Adrenal gland (tissue), 12 donors: ENCODE measurements around the gene SELPLG. TPM values are rescaled to one million over a fixed set of nuclear protein-coding genes. Genes with fewer than 3 reads are reported as not detected.

Experiments
- DNase-seq, 7 donors: peaks; one replicate each; pipeline ENCODE4 v3.0.0-alpha.2; 2019 to 2020
- H3K27ac ChIP-seq, 5 donors: fragments of 200-600 bp; sonication (generic) in 4 of 5; 1 replicate in 3 of 5; 2 replicates in 2 of 5; pipeline versions ENCODE4 v1.5.1 to v1.8.0; 2016 to 2020; ENCODE audit warnings: mild to moderate bottlenecking in 1 of 5
- H3K27me3 ChIP-seq: fragments of 200-600 bp; 2 replicates; pipeline ENCODE4 v1.8.0; 2021
- H3K36me3 ChIP-seq, 2 donors: fragments of 200-600 bp; replicated peaks in 1 of 2; 1 replicate in 1 of 2; 2 replicates in 1 of 2; pipeline versions ENCODE4 v1.5.1 to v1.8.0; 2018 to 2022
- H3K4me1 ChIP-seq, 2 donors: fragments of 200-600 bp; replicated peaks in 1 of 2; 1 replicate in 1 of 2; 2 replicates in 1 of 2; pipeline versions ENCODE4 v1.5.1 to v1.8.0; 2018 to 2021
- H3K4me3 ChIP-seq, 4 donors: fragments of 200-600 bp; sonication (generic) in 3 of 4; one replicate each; pipeline ENCODE4 v1.5.1; 2016 to 2018
- H3K9me3 ChIP-seq, 3 donors: fragments of 200-600 bp; sonication (generic) in 1 of 3; replicated peaks in 1 of 3; 1 replicate in 2 of 3; 2 replicates in 1 of 3; pipeline versions ENCODE4 v1.5.1 to v1.8.0; 2016 to 2021
- POLR2A ChIP-seq, 2 donors: fragments of 450-650 bp; IDR thresholded peaks; one replicate each; pipeline ENCODE4 v1.6.1; 2017; ENCODE audit warnings: antibody characterized with exemption in 2 of 2, mild to moderate bottlenecking in 2 of 2, moderate library complexity in 1 of 2
- WGBS, 4 donors: extraction: QIAGEN DNeasy Blood & Tissue Kit in 2 of 4; methylation state at CpG; one replicate each; pipeline versions ENCODE4 v1.1.5 to v1.1.7; 2013 to 2017; 5-methylcytosine and 5-hydroxymethylcytosine counted together
- intact Hi-C, 2 donors: fragments of 100-400 bp; cut with DNase I; formaldehyde crosslinking; loops; one replicate each; pipeline versions ENCODE4 v1.14.1 to v1.15.0; 2022 to 2023
- polyA plus RNA-seq, 3 donors: library from polyadenylated mRNA; stranded (reverse); fragments of 200-250 nt in 2 of 3; fragments of 350-450 nt in 1 of 3; fragmentation: Illumina TruSeq in 1 of 3; extraction: RNeasy Lipid Tissue Mini Kit (QIAGEN cat#74804) in 1 of 3; gene quantifications; one replicate each; pipeline ENCODE4 v1.2.3, GENCODE V29; 2013 to 2014
- total RNA-seq, 9 donors: library from RNA; depleted of rRNA in 4 of 9; stranded (reverse); fragments of >200 nt in 4 of 9; fragments of 120-200 nt in 1 of 9; fragmentation: NEBNext Ultra II Directional in 1 of 9; extraction: Animal tissue kit (Norgen Biotek cat#: 25700) in 1 of 9; gene quantifications; one replicate each; pipeline versions ENCODE4 v1.1.0 to v1.2.4, GENCODE V29; 2013 to 2023
- TF ChIP-seq, protein P1 (sequence below), 6 experiments: fragments of 450-650 bp in 4 of 6; fragments of 200-600 bp in 2 of 6; sonication (generic) in 1 of 6; IDR thresholded peaks; 1 replicate in 5 of 6; 2 replicates in 1 of 6; pipeline versions ENCODE4 v1.5.1 to v1.8.0; 2016 to 2021; ENCODE audit warnings: antibody characterized with exemption in 6 of 6, mild to moderate bottlenecking in 2 of 6, moderate library complexity in 1 of 6
- donor health status: healthy with polysubstance abuse.
- donor health status: Bipolar disorder and iron deficiency.
- donor health status: DM: yes; HTN: yes; CAD: no.
- donor health status: DM: no; HTN: no; CAD: no.
- donor health status: DM: no; HTN: no; CAD: no.
- donor health status: DM: yes; HTN: yes; CAD: no.

Gene SELPLG
- total and polyA plus RNA-seq, 12 donors = 1.5 to 46.1 (median 14.3) TPM

DNA sequence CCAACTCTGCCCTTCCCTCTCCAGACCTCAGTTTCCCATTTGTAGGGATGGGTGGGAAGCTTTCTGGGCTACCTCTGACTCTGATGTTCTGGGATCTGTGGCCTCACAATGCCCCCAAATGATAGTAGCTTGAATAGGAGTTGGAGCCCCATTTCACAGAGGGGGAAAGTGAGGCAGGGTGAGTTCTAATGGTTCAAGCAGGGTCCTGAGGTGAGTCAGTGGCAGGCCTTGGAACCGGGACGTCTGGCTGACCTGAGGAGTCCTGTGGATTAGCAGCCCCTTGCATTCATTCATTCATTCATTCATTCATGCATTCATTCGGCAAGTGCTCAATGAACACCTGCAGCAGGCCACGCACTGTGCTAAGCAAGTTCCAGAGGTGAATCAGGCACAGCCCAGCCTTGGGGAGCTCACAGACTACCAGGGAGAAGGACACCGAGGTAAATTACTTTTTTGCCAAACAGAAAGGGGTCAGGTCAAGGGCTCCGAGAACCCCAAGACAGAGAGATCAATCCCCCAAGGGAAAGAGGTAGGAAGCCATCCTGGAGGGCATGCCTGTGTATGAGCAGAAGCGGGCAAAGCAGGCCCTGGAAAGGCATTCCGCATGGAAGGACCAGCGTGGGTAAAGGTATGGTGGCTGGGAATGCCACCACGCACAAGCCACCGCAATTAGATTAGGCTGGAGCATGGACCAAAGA is 35.0 kb downstream of the SELPLG start:
- Histone ChIP-seq H3K4me1 (no peaks in the 10 kb centered on the region), H3K36me3 (no peaks in the 10 kb centered on the region), H3K9me3 (no peaks in the 10 kb centered on the region), H3K27me3 (no peaks in the 10 kb centered on the region), H3K4me3 (no peak overlapping the region), H3K27ac (peak overlapping the region in 1 of 5 donors; percentile 23)
- intact Hi-C loops = no loop called here
- TF ChIP-seq POLR2A (IDR thresholded peaks at IDR 0.05) = no peak
- TF ChIP-seq, protein P1, sequence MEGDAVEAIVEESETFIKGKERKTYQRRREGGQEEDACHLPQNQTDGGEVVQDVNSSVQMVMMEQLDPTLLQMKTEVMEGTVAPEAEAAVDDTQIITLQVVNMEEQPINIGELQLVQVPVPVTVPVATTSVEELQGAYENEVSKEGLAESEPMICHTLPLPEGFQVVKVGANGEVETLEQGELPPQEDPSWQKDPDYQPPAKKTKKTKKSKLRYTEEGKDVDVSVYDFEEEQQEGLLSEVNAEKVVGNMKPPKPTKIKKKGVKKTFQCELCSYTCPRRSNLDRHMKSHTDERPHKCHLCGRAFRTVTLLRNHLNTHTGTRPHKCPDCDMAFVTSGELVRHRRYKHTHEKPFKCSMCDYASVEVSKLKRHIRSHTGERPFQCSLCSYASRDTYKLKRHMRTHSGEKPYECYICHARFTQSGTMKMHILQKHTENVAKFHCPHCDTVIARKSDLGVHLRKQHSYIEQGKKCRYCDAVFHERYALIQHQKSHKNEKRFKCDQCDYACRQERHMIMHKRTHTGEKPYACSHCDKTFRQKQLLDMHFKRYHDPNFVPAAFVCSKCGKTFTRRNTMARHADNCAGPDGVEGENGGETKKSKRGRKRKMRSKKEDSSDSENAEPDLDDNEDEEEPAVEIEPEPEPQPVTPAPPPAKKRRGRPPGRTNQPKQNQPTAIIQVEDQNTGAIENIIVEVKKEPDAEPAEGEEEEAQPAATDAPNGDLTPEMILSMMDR (IDR thresholded peaks at IDR 0.05) = no peak
- no peak for DNase-seq
- WGBS, 4 donors = 79 to 90% (median 85%) methylated on average over 9 to 11 of the region's 11 CpGs

DNA sequence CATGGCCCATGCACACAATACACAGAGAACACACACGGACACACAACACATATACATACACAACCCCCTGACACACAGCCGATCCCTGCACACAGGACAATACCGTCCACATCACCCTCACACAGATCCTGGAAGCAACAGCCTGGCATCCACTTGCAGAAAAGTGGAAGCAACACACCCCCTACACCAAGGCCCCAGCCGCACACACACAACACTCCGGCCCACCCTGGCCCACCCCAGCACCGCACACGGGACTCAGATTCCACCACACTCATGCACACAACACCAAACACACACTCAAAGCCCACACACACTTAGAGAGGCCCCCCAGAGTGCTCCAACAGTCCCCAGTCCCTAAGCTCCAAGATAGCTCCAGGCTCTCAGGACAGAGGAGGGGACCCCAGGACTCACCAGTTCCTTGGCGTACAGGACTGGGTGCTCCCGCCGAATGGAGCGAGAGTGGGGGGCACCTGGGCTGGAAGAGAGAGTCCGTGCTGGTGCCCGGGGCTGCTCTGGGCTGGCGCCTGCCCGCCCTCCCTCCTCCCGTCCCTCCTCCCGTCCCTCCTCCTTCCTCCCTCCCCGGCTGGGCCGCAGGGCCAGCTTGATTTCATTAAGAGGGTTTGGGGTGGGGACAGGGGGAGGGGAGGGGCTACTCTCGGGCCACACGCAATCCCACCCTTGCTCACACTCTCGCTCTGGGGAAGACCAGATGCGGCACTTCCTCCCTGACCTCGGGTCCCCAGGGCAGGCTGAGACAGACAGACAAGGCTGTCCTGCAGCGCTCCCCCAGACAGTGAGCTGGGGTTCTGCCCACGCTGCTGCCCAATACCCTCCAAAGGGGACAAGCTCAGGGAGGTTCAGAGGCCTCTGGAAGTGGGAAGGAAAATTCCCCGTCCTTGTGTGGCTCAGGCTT is 35.9 kb downstream of the SELPLG start, which contains the start of gene TMEM119:
Gene TMEM119, minus strand, starts transcription at position 526 of the 913 bp plus-strand sequence. CDS start 5,701 bp downstream, outside the sequence.
- no peak for TF ChIP-seq POLR2A (IDR thresholded peaks at IDR 0.05)
- TF ChIP-seq, protein P1 (IDR thresholded peaks at IDR 0.05) = no peak
- WGBS, 4 donors = 43 to 76% (median 55%) methylated on average over 8 to 27 of the region's 27 CpGs

DNA sequence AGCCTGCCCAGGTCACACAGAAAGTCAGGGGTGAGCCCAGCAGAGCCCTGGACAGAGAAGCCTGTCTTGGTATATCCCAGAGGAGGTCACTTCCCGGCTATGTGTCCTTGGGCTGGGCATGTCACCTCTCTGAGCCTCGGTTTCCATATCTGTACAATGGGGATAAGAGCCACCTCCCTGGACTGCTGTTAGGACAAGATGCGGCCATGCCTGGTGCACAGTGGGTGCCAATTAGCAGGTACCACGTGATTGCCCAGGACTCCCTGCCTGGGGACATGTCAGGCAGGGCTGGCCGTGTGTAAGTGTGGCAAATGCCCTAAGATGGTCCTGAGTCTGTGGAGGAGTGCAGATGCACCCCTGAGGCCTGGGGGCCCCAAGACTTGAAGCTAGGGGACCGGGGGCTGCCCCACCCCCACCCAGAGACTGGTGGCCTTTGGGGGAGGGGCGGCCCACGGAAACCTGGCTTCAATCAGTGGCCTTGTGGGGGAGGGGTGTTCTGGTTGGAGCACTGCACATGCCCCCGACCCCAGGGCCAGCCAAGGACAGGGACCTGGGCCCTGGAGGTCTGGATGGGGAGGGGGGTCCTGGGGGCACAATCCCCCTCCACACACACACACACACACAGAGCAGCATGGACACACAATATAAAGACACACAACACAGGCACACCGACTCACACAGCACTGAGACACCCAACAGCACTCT is 36.7 kb downstream of the SELPLG start:
- no peaks in the 10 kb centered on the region for H3K9me3 ChIP-seq
- TF ChIP-seq, protein P1 (IDR thresholded peaks at IDR 0.05) = no peak
- no peak for TF ChIP-seq POLR2A (IDR thresholded peaks at IDR 0.05)
- DNase-seq = no peak
- H3K4me3 ChIP-seq = peak overlapping the region in 1 of 4 donors; percentile 46
- no peaks in the 10 kb centered on the region for H3K4me1 ChIP-seq
- H3K27me3 ChIP-seq = no peaks in the 10 kb centered on the region
- WGBS, 4 donors = 28 to 50% (median 42%) methylated on average over 2 to 10 of the region's 10 CpGs
- H3K36me3 ChIP-seq = no peaks in the 10 kb centered on the region
- intact Hi-C loops = no loop called here
- peak overlapping the region in 1 of 5 donors; percentile 23 for H3K27ac ChIP-seq

More for the DNA sequence above, 35.9 kb downstream of the SELPLG start, which contains the start of gene TMEM119:
- H3K27ac ChIP-seq = peak within 1 kb of the TSS in 1 of 5 donors; percentile 23
- H3K4me3 ChIP-seq = peak within 1 kb of the TSS in 1 of 4 donors; percentile 46
- DNase-seq = peak in 1 of 7 donors; percentile 25
- H3K4me1 ChIP-seq = no peaks in the 10 kb centered on the region
- intact Hi-C loops = no loop called here
- no peaks in the 10 kb centered on the region for H3K9me3 ChIP-seq
- no peaks in the 10 kb centered on the region for H3K27me3 ChIP-seq
- no peaks in the 10 kb centered on the region for H3K36me3 ChIP-seq
